Colonic mucosa (tissue), 4 donors: Measurements from ENCODE around the gene CD55. TPM values are rescaled to one million over a fixed set of nuclear protein-coding genes. Genes with fewer than 3 reads are reported as not detected.

Experiments used
- DNase-seq: peaks from one replicate; pipeline ENCODE4 v3.0.0-alpha.2; 2020
- H3K27ac ChIP-seq: fragments of 200-600 bp; one replicate; pipeline ENCODE4 v1.8.0; 2021
- H3K27me3 ChIP-seq: fragments of 200-600 bp; one replicate; pipeline ENCODE4 v1.8.0; 2021
- H3K36me3 ChIP-seq: fragments of 200-600 bp; one replicate; pipeline ENCODE4 v1.8.0; 2021
- H3K4me1 ChIP-seq: fragments of 200-600 bp; one replicate; pipeline ENCODE4 v1.8.0; 2021; ENCODE audit warnings: mild to moderate bottlenecking
- H3K4me3 ChIP-seq: fragments of 200-600 bp; one replicate; pipeline ENCODE4 v1.8.0; 2021
- H3K9ac ChIP-seq, 2 donors: one replicate each; pipeline ENCODE4 v1.7.0; 2013; ENCODE audit warnings: control low read depth in 2 of 2, low read depth in 2 of 2, low read length in 2 of 2
- H3K9me3 ChIP-seq: fragments of 200-600 bp; one replicate; pipeline ENCODE4 v1.8.0; 2021
- CTCF ChIP-seq: fragments of 200-600 bp; IDR thresholded peaks from one replicate; pipeline ENCODE4 v1.8.0; 2022; ENCODE audit warnings: antibody characterized with exemption, mild to moderate bottlenecking
- intact Hi-C: fragments of 100-400 bp; cut with DNase I; formaldehyde crosslinking; loops from one replicate; pipeline ENCODE4 v1.14.1; 2022
- total RNA-seq, 2 donors: library from RNA; stranded (reverse); fragmentation: NEBNext Ultra II Directional in 1 of 2; extraction: Animal tissue kit (Norgen Biotek cat#: 25700) in 1 of 2; gene quantifications; one replicate each; pipeline ENCODE4 v1.2.1, GENCODE V29; 2021
- donor health status: healthy.
- donor health status: DM: no; HTN: no; CAD: no.
- donor health status: DM: no; HTN: no; CAD: no.

The CD55 gene
- total RNA-seq, 2 donors from 2014 or later = 49.4 to 70.7 TPM

- no peak for DNase-seq
- Histone ChIP-seq H3K4me1 (no peaks in the 10 kb centered on the region), H3K36me3 (no peaks in the 10 kb centered on the region), H3K4me3 (no peak overlapping the region), H3K27me3 (no peaks in the 10 kb centered on the region), H3K9ac (no peak overlapping the region), H3K27ac (no peak overlapping the region), H3K9me3 (no peaks in the 10 kb centered on the region)
- intact Hi-C loops = loop anchor here (10.0 kb wide), 1 partner anchor 67 kb away; no protein-coding TSS in a partner anchor
- no peak for TF ChIP-seq CTCF
Measured at GRCh38 chr1:207401578-207401977, 80.1 kb downstream of the CD55 start.

- intact Hi-C loops = loop anchor here (10.0 kb wide), 1 partner anchor 68 kb away; no protein-coding TSS in a partner anchor
- H3K4me3 ChIP-seq = no peak overlapping the region
- no peak overlapping the region for H3K27ac ChIP-seq
Measured at GRCh38 chr1:207402744-207403143, 81.3 kb downstream of the CD55 start.

GRCh38 chr1:207404849-207405525 is 83.5 kb downstream of the CD55 start:
- intact Hi-C loops = loop anchor here (2.0 to 10.0 kb wide), 3 partner anchors 70 to 323 kb away; no protein-coding TSS in a partner anchor
- TF ChIP-seq CTCF = peak; percentile 65
- no peak for DNase-seq
- H3K36me3 ChIP-seq = no peaks in the 10 kb centered on the region
- H3K4me3 ChIP-seq = no peak overlapping the region
- no peak overlapping the region for H3K27ac ChIP-seq
- no peak overlapping the region for H3K9ac ChIP-seq
- H3K27me3 ChIP-seq = no peaks in the 10 kb centered on the region
- H3K9me3 ChIP-seq = no peaks in the 10 kb centered on the region
- H3K4me1 ChIP-seq = no peaks in the 10 kb centered on the region

More at GRCh38 chr1:207402744-207403143, 81.3 kb downstream of the CD55 start:
- no peak for DNase-seq
- Histone ChIP-seq H3K9me3 (no peaks in the 10 kb centered on the region), H3K9ac (no peak overlapping the region), H3K27me3 (no peaks in the 10 kb centered on the region), H3K36me3 (no peaks in the 10 kb centered on the region), H3K4me1 (no peaks in the 10 kb centered on the region)
- no peak for TF ChIP-seq CTCF

GRCh38 chr1:207405814-207406213 is 84.3 kb downstream of the CD55 start:
- intact Hi-C loops = loop anchor here (2.0 to 10.0 kb wide), 3 partner anchors 71 to 324 kb away; no protein-coding TSS in a partner anchor
- H3K27me3 ChIP-seq = no peaks in the 10 kb centered on the region
- no peaks in the 10 kb centered on the region for H3K9me3 ChIP-seq
- no peak overlapping the region for H3K9ac ChIP-seq
- no peaks in the 10 kb centered on the region for H3K4me1 ChIP-seq
- DNase-seq = no peak
- H3K27ac ChIP-seq = no peak overlapping the region
- H3K4me3 ChIP-seq = no peak overlapping the region
- H3K36me3 ChIP-seq = no peaks in the 10 kb centered on the region
- no peak for TF ChIP-seq CTCF

- H3K36me3 ChIP-seq = no peaks in the 10 kb centered on the region
- no peaks in the 10 kb centered on the region for H3K9me3 ChIP-seq
- no peak for DNase-seq
- no peak overlapping the region for H3K4me3 ChIP-seq
- H3K4me1 ChIP-seq = no peaks in the 10 kb centered on the region
- no peak overlapping the region for H3K27ac ChIP-seq
- TF ChIP-seq CTCF = no peak
- no peak overlapping the region for H3K9ac ChIP-seq
- H3K27me3 ChIP-seq = no peaks in the 10 kb centered on the region
- intact Hi-C loops = loop anchor here (5.0 to 10.0 kb wide), 2 partner anchors 73 to 325 kb away; no protein-coding TSS in a partner anchor
Measured at GRCh38 chr1:207407655-207408260, 86.3 kb downstream of the CD55 start.

Other genes starting within 250 kb of the CD55 start
- 1 to 10 TPM; 5.0 to 9.6 TPM for gene C4BPB, start 232.8 kb upstream of the CD55 start, total RNA-seq
- gene C4BPA, start 217.4 kb upstream of the CD55 start, total RNA-seq = 1 to 10 TPM; 1.9 to 2.3 TPM
- under 1 TPM; 0.05 to 0.35 TPM for gene CR2, start 132.7 kb downstream of the CD55 start, total RNA-seq
- 1 to 10 TPM in 1 of 2 donors, under 1 TPM in 1; 0.42 to 3.5 TPM for gene CR1, start 174.5 kb downstream of the CD55 start, total RNA-seq